Activated CD8-positive, alpha-beta memory T cell treated with anti-CD3 and anti-CD28 coated beads, Interleukin-2, amount 50 U/mL, for 1 hour (primary cell): Measurements from ENCODE around the gene PRDX4.
"Not testable (repeated sequence)": the region's sequence is repeated elsewhere in the genome, so short reads cannot be mapped to it uniquely, and the experiment has no call there.

Experiments
- DNase-seq: peaks from one replicate; pipeline ENCODE4 v3.0.0-alpha.2; 2020; ENCODE audit errors: extremely low read depth

PRDX4 gene

GRCh38 chrX:23667239-23668177 lies at the start of gene PRDX4:
Gene PRDX4 (plus strand): TSS chrX:23667493. CDS start chrX:23667571, 78 bp downstream.
- no peak for DNase-seq

GRCh38 chrX:23621621-23622265 lies 45.5 kb upstream of the PRDX4 start:
- no peak for DNase-seq

GRCh38 chrX:23623797-23624196 lies 43.5 kb upstream of the PRDX4 start:
- DNase-seq: no peak

GRCh38 chrX:23626651-23627050 lies 40.6 kb upstream of the PRDX4 start:
- DNase-seq: no peak

- no peak for DNase-seq
Measured at GRCh38 chrX:23628131-23628530, 39.2 kb upstream of the PRDX4 start.

GRCh38 chrX:23631136-23631535 lies 36.2 kb upstream of the PRDX4 start:
- DNase-seq: no peak

GRCh38 chrX:23633834-23634580 lies 33.3 kb upstream of the PRDX4 start:
- DNase-seq: no peak

GRCh38 chrX:23637187-23637586 lies 30.1 kb upstream of the PRDX4 start:
- no peak for DNase-seq

- DNase-seq: no peak
Measured at GRCh38 chrX:23643020-23643419, 24.3 kb upstream of the PRDX4 start.

- DNase-seq: no peak
Measured at GRCh38 chrX:23644744-23645143, 22.5 kb upstream of the PRDX4 start.

- no peak for DNase-seq
Measured at GRCh38 chrX:23656091-23656490, 11.2 kb upstream of the PRDX4 start.

GRCh38 chrX:23656684-23657083 lies 10.6 kb upstream of the PRDX4 start:
- no peak for DNase-seq

GRCh38 chrX:23659339-23659738 lies 8.0 kb upstream of the PRDX4 start:
- no peak for DNase-seq

GRCh38 chrX:23660083-23660765 lies 7.1 kb upstream of the PRDX4 start:
- DNase-seq: not testable (repeated sequence)

- no peak for DNase-seq
Measured at GRCh38 chrX:23660766-23661132, 6.5 kb upstream of the PRDX4 start.

- no peak for DNase-seq
Measured at GRCh38 chrX:23661671-23662070, 5.6 kb upstream of the PRDX4 start.

GRCh38 chrX:23662187-23662586 lies 5.1 kb upstream of the PRDX4 start:
- DNase-seq: no peak

- no peak for DNase-seq
Measured at GRCh38 chrX:23662853-23663252, 4.4 kb upstream of the PRDX4 start.

GRCh38 chrX:23664496-23664895 lies 2.8 kb upstream of the PRDX4 start:
- DNase-seq: no peak

- DNase-seq: no peak
Measured at GRCh38 chrX:23666282-23666681, 1.0 kb upstream of the PRDX4 start.

GRCh38 chrX:23668335-23668734 lies 1.0 kb downstream of the PRDX4 start:
- no peak for DNase-seq

GRCh38 chrX:23670528-23670927 lies 3.2 kb downstream of the PRDX4 start:
- no peak for DNase-seq
